ENCODE results near the gene IL4R.

The IL4R gene

DNA sequence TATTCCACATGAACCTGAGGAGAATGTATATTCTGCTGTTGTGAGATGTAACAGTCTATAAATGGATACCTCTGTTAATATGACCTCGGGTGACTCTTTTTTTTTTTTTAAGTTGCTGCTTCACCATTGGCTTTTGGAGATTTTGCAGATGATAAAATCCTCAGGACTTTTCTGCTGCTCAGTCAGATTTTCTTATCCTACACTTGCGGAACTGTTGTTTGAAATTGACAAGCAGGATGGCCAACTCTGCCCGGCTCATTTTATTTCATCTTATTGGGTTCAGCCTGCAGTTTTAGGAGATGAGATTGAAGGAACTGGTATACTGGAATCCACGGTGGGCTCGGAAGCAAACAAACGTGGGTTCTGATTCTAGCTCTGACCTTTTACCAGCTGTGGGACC, 19.3 kb downstream of the IL4R start:
- DNase-seq = no peak

DNA sequence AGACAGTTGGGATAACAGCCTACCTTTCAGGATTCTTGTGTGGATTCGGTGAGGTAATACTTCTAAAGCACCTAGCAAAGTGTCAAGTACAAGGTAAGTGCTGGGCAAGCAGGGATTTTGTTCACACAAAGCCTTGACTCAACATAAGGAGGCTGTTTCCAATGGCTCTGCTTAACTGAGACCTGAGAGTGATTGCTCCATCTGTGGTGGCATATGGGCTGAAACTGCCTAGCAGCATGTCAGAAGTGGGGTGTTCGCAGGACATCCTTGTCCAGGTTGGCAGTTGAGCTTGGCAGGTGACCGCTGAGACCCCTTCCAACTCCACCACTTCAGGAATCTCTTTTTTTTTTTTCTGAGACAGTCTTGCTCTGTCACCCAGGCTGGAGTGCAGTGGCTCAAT, 19.8 kb downstream of the IL4R start:
- no peak for DNase-seq

- no peak for DNase-seq
These were observed 20.5 kb downstream of the IL4R start for GRCh38 chr16:27334192-27334764.

- no peak for DNase-seq
These were observed 21.1 kb downstream of the IL4R start for GRCh38 chr16:27334838-27335237.

GRCh38 chr16:27335349-27336053, 21.7 kb downstream of the IL4R start:
- no peak for DNase-seq

- no peak for DNase-seq
These were observed 23.2 kb downstream of the IL4R start for GRCh38 chr16:27337024-27337423.

GRCh38 chr16:27339180-27339579, 25.4 kb downstream of the IL4R start:
- DNase-seq = no peak

DNA sequence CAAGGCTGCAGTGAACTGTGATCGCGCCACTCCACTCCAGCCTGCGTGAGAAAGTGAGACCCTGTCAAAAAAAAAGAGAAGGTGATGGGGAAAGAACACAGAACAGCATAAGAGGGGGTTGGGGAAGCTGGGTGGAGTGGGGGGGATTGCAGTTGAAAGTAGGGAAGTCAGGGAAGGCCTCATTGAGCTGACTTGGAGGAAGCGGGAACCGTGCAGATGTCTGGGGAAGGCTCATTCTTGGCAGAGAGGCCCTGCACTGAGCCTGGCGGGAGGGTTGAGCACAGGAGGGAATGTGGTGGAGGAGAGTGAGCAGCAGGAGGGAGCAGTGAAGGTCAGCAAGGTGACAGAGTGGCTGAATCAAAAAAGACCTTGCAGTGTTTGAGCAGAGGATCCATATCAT, 26.9 kb downstream of the IL4R start:
- DNase-seq = no peak

GRCh38 chr16:27341549-27341948, 27.8 kb downstream of the IL4R start:
- no peak for DNase-seq

- no peak for DNase-seq
These were observed 28.2 kb downstream of the IL4R start for GRCh38 chr16:27341971-27342370.

DNA sequence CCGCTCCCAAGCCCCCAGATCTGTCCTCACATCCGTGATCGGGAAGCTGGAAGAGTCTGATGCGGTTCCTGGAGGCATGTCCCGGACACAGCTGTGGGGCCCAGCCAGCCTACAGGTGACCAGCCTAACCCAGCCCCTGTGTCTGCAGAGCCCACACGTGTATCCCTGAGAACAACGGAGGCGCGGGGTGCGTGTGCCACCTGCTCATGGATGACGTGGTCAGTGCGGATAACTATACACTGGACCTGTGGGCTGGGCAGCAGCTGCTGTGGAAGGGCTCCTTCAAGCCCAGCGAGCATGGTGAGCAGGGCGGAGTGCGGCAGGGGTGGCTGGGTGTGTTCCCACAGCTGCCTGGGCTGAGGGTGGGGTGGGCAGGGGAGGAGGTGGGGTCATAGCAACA, 30.9 kb downstream of the IL4R start:
- DNase-seq = no peak

DNA sequence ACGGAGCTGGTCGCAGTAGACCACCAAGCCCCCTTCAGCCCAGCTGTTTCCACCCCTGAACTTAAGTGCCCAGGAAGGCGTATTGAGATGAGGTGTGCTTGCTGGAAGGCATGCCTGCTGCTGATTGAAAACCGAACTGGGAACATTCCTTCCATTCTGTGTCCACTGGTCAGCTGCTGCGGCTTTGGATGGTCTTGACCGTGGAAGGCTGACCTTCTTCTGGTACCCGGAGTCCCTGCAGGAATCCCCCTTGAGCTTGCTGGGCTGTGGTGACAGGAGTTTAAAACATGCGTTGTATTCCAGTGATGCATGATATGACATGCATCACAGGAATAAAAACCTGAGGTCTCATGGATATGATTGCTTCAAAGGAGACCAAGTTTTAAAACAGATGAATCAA, 31.4 kb downstream of the IL4R start:
- no peak for DNase-seq

- DNase-seq = no peak
These were observed 33.0 kb downstream of the IL4R start for GRCh38 chr16:27346819-27347218.

GRCh38 chr16:27347930-27348685, 34.3 kb downstream of the IL4R start:
- DNase-seq = no peak

DNA sequence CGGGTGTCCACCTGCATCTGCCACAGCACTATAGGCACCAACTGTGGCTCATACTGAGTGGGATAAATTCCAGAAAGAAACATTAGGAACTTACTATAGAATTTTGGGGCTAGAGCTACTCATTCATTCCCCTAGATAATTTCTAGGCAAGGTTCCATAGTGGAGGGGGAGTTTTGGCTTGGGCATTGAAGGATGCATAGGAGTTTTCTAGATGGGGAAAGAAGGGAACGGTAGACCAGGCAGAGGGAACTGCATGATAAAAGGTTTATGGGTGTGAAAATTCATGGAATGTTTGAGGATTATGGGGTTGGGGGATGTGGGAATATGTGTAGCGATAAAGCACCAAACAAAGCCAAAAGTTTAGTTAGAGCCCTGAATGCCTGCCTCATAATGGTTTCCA, 35.5 kb downstream of the IL4R start:
- DNase-seq = no peak

GRCh38 chr16:27350006-27350405, 36.2 kb downstream of the IL4R start:
- no peak for DNase-seq

GRCh38 chr16:27351989-27352388, 38.2 kb downstream of the IL4R start:
- no peak for DNase-seq

GRCh38 chr16:27353853-27354252, 40.1 kb downstream of the IL4R start:
- DNase-seq = no peak

GRCh38 chr16:27355610-27356009, 41.8 kb downstream of the IL4R start:
- DNase-seq = no peak

- DNase-seq = no peak
These were observed 43.0 kb downstream of the IL4R start for GRCh38 chr16:27356794-27357193.

- no peak for DNase-seq
These were observed 45.3 kb downstream of the IL4R start for GRCh38 chr16:27359051-27359450.

DNA sequence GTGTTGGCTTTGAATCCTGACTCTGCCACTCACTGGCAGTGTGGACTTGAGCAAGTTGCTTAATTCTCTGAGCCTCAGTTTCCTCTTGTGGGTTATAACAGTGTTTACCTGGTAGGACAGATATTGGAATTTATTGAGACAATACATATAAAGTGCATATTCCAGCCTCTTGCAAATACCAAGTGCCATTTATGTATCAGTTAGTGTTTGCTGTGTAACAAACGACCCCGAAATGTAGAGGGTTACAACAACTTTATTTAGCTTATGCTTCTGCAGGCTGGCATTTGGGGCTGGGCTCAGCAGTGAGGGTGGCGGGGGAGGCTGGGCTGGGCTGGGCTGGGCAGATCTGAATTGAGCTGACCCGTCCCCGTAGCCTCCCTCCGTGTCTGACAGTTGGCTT, 45.8 kb downstream of the IL4R start:
- DNase-seq = no peak

DNA sequence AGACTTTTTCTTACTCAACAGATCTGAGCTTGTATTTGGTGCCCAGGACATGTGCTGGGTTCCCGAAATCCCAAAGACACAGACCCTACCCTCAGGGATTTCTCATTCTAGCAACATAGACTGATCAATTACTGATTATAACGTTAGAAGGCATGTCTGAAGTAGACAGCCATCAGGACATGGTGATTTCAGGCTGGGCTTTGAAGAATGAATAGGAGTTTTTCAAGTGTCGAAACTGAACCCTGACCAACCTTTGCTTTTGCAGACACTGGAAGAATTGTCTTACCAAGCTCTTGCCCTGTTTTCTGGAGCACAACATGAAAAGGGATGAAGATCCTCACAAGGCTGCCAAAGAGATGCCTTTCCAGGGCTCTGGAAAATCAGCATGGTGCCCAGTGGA, 48.2 kb downstream of the IL4R start:
- no peak for DNase-seq

- DNase-seq = no peak
These were observed 48.9 kb downstream of the IL4R start for GRCh38 chr16:27362570-27363245.
